Osteocyte (in vitro differentiated cells): Measurements from ENCODE around the gene SHISA9. TPM values are rescaled to one million over a fixed set of nuclear protein-coding genes. Genes with fewer than 3 reads are reported as not detected.

ENCODE experiments used
- DNase-seq: peaks from one replicate; pipeline ENCODE4 v3.0.0; 2021; ENCODE audit warnings: mixed read lengths; ENCODE audit not compliant: unreplicated experiment; ENCODE audit errors: extremely low spot score
- H3K27ac Mint-ChIP-seq: one replicate; pipeline ENCODE4 v1.8.0; 2021; ENCODE audit warnings: mild to moderate bottlenecking, mixed read lengths; ENCODE audit not compliant: unreplicated experiment
- H3K27me3 Mint-ChIP-seq: one replicate; pipeline ENCODE4 v1.8.0; 2021; ENCODE audit warnings: mixed read lengths; ENCODE audit not compliant: unreplicated experiment
- H3K36me3 Mint-ChIP-seq: one replicate; pipeline ENCODE4 v1.8.0; 2021; ENCODE audit warnings: mixed read lengths; ENCODE audit not compliant: unreplicated experiment
- H3K4me1 Mint-ChIP-seq: one replicate; pipeline ENCODE4 v1.8.0; 2021; ENCODE audit warnings: mixed read lengths; ENCODE audit not compliant: unreplicated experiment
- H3K4me3 Mint-ChIP-seq: one replicate; pipeline ENCODE4 v1.8.0; 2021; ENCODE audit warnings: mild to moderate bottlenecking, moderate library complexity, mixed read lengths; ENCODE audit not compliant: unreplicated experiment
- H3K9me3 Mint-ChIP-seq: one replicate; pipeline ENCODE4 v1.8.0; 2021; ENCODE audit warnings: mixed read lengths; ENCODE audit not compliant: unreplicated experiment
- CTCF ChIP-seq: fragments of 200-600 bp; sonication (generic); IDR thresholded peaks from 2 replicates; pipeline ENCODE4 v1.5.0; 2021; ENCODE audit warnings: antibody characterized with exemption, mild to moderate bottlenecking, moderate library complexity
- total RNA-seq: library from RNA; stranded (reverse); gene quantifications from 2 replicates; pipeline ENCODE4 v1.2.1, GENCODE V29; 2021

The SHISA9 gene
- total RNA-seq, 1 donor from 2014 or later: not detected

DNA sequence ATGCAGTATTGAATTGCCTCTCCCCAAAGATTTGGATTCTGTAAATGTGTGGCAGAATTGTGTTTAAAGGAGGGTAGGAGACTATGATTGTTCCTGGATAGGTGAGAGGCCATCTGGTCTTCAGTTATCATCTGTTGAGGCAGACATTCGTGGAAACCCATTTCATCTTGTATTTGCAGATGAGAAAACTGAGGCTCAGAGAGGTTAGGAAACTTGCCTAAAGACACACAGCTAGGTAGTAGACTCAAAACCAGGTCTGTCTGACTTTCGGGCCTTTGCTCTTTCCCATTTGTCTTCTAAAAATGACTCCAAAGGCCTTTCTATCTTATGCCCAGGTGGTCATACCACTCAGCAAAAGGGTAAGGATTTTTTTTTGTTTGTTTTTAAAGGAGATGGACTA lies 210.3 kb downstream of the SHISA9 start:
- no peak for DNase-seq
- no peak overlapping the region for H3K4me3 Mint-ChIP-seq
- H3K36me3 Mint-ChIP-seq: no peaks in the 10 kb centered on the region
- H3K27me3 Mint-ChIP-seq: no peaks in the 10 kb centered on the region
- no peak for TF ChIP-seq CTCF
- H3K9me3 Mint-ChIP-seq: peaks cover 22% of the 10 kb centered on the region
- no peak overlapping the region for H3K27ac Mint-ChIP-seq
- H3K4me1 Mint-ChIP-seq: no peaks in the 10 kb centered on the region

GRCh38 chr16:13113741-13114140 lies 212.3 kb downstream of the SHISA9 start:
- TF ChIP-seq CTCF: no peak
- Mint-ChIP-seq H3K36me3 (no peaks in the 10 kb centered on the region), H3K4me1 (no peaks in the 10 kb centered on the region), H3K27ac (no peak overlapping the region), H3K4me3 (no peak overlapping the region), H3K9me3 (peaks cover 15% of the 10 kb centered on the region), H3K27me3 (no peaks in the 10 kb centered on the region)
- DNase-seq: no peak

DNA sequence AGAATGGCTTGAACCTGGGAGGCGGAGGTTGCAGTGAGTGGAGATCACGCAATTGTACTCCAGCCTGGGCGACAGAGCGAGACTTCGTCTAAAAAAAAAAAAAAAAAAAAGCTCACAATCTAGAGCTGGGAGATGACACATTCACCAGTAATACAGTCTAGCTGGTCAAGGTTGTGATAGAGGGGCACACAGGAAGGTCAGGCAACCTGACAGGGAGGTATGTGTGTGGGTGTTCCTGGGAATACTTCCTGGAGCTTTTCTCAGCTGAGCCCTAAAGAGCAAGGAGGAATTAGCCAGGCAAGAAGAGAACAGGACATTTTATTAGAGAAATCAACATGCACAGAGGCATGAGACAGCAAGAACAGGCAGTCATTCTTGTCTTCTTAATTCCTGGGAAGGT lies 216.7 kb downstream of the SHISA9 start:
- Mint-ChIP-seq H3K36me3 (no peaks in the 10 kb centered on the region), H3K27me3 (no peaks in the 10 kb centered on the region), H3K9me3 (peaks cover 22% of the 10 kb centered on the region), H3K4me1 (no peaks in the 10 kb centered on the region), H3K27ac (no peak overlapping the region), H3K4me3 (no peak overlapping the region)
- no peak for TF ChIP-seq CTCF
- DNase-seq: no peak

- DNase-seq: no peak
- Mint-ChIP-seq H3K36me3 (no peaks in the 10 kb centered on the region), H3K27me3 (no peaks in the 10 kb centered on the region), H3K9me3 (peaks cover 24% of the 10 kb centered on the region), H3K27ac (no peak overlapping the region), H3K4me1 (no peaks in the 10 kb centered on the region), H3K4me3 (no peak overlapping the region)
- no peak for TF ChIP-seq CTCF
Observed at GRCh38 chr16:13120091-13120490, 218.7 kb downstream of the SHISA9 start.

DNA sequence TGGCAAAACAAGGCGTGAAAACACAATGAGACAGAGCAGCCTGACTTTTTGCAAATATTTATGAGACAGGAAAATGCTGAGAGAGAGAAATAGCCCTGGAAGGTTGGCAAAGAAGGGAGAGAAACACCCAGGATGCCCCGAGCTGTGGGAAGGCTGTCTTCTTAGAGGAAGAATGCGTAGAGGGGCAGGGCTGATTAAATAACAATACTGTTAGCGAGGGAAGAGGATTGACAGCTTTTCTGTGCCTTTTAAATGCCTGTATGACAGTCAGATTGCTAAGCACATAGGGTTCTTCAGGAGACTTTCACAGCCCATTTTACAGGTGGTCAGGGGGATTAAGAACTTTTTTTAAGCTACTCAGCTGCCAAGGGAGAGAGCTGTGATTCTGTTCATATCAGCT lies 219.2 kb downstream of the SHISA9 start:
- Mint-ChIP-seq H3K4me1 (no peaks in the 10 kb centered on the region), H3K27me3 (no peaks in the 10 kb centered on the region), H3K9me3 (peaks cover 21% of the 10 kb centered on the region), H3K27ac (no peak overlapping the region), H3K4me3 (no peak overlapping the region), H3K36me3 (no peaks in the 10 kb centered on the region)
- DNase-seq: no peak
- no peak for TF ChIP-seq CTCF
